Loucy (cell line): ENCODE data around the gene YAP1.

Experiments used
- EZH2phosphoT487 ChIP-seq: fragments of 200-600 bp; IDR thresholded peaks from 2 replicates; pipeline ENCODE4 v1.6.1; 2018; ENCODE audit warnings: antibody characterized with exemption, mild to moderate bottlenecking, moderate library complexity, borderline replicate concordance
- TF ChIP-seq, protein P1 (sequence below): fragments of 200-600 bp; sonication (generic); conservative IDR thresholded peaks from 2 replicates; pipeline ENCODE4 v1.5.1; 2014; ENCODE audit warnings: mild to moderate bottlenecking, antibody characterized with exemption, low read length

DNA sequence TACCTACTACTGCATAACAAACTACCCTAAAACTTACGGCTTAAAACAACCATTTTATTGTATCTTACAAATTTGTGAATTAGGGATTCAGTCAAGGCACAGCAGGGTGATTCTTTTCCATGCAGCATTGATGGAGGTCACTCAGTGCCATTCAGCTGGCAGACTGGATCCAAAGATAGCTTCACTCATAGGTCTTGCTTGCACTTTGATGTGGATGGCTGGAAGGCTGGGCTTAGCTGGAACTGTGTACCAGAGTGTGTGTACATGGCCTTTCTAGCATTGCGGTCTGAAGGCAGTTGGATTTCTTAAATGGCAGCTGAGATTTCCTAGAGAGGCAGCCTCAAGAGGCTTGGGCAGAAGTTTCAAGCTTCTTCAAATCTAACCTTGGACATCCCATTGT is 25.0 kb downstream of the YAP1 start:
- TF ChIP-seq, protein P1, sequence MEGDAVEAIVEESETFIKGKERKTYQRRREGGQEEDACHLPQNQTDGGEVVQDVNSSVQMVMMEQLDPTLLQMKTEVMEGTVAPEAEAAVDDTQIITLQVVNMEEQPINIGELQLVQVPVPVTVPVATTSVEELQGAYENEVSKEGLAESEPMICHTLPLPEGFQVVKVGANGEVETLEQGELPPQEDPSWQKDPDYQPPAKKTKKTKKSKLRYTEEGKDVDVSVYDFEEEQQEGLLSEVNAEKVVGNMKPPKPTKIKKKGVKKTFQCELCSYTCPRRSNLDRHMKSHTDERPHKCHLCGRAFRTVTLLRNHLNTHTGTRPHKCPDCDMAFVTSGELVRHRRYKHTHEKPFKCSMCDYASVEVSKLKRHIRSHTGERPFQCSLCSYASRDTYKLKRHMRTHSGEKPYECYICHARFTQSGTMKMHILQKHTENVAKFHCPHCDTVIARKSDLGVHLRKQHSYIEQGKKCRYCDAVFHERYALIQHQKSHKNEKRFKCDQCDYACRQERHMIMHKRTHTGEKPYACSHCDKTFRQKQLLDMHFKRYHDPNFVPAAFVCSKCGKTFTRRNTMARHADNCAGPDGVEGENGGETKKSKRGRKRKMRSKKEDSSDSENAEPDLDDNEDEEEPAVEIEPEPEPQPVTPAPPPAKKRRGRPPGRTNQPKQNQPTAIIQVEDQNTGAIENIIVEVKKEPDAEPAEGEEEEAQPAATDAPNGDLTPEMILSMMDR, result no peak
- no peak for TF ChIP-seq EZH2phosphoT487
